PC-3 (cell line): ENCODE results near the gene GATAD2A.
A peak's percentile ranks its signal among the peaks of the same experiment; 100 is the strongest.

Source experiments
- CTCF ChIP-seq: fragments of 300-600 bp; sonication (generic); conservative IDR thresholded peaks from 2 replicates; pipeline ENCODE4 v1.5.1; 2017; ENCODE audit warnings: antibody characterized with exemption, low read depth, mild to moderate bottlenecking, low read length
- EZH2 ChIP-seq: fragments of 300-600 bp; sonication (generic); IDR thresholded peaks from one replicate; pipeline ENCODE4 v1.6.1; 2017; ENCODE audit warnings: antibody characterized with exemption, mild to moderate bottlenecking, low read length; ENCODE audit not compliant: unreplicated experiment
- EZH2phosphoT487 ChIP-seq: fragments of 300-600 bp; sonication (generic); IDR thresholded peaks from 2 replicates; pipeline ENCODE4 v1.6.1; 2018; ENCODE audit warnings: mild to moderate bottlenecking, antibody characterized with exemption, low read length, borderline replicate concordance

- TF ChIP-seq CTCF (peak; percentile 38; the same call in 1 of the 2 replicates), EZH2 (no peak), EZH2phosphoT487 (no peak)
Measured at GRCh38 chr19:19515642-19516519, 110.4 kb downstream of the GATAD2A start, which contains the start of gene NDUFA13.
